ENCODE measurements around the gene CAPN9.

DNA sequence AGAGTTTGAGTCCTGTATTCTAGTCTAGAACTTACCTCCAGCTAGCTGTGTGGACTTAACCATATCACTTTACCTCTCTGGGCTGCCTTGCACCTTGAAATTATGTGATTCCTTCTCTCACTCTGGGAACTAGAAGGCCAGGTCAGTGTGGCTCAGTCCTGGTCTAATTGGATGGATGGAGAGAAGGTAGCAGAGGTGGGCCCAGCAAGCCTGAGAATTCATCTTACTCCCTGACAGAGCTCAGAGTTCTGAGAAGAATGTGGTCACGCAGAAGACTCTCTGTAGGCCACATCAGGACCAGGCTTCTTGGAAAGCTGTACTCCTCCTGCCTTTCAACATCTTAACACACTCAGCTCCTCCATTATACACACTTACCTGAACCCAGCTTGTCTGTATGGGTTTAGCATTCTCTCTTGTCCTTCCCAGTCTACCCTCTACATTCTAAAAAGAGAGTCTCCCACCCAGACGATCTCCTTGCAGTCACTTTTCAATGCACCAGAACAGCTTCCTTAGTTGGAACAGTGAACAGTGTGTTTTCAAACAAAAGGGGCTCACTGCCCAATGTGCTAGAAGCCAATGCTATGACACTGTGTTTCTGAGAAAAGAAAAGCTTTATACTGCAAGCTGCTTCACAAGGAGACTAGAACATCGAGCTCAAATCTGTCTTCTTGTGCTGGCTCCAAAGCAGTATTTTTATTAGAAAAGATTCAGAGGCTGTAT, 60.5 kb downstream of the CAPN9 start:
- no peak for TF ChIP-seq CTCF (IDR thresholded peaks at IDR 0.05; ENCODE audit: low read depth, low read length)
- no peak for TF ChIP-seq POLR2A (IDR thresholded peaks at IDR 0.05; ENCODE audit: extremely low read depth, insufficient read length)
- TF ChIP-seq MYC (IDR thresholded peaks at IDR 0.05; ENCODE audit: low read depth, low read length): no peak

All from NB4 (cell line).